Measurements from ENCODE around the gene HAL. TPM values are rescaled to one million over a fixed set of nuclear protein-coding genes. Genes with fewer than 3 reads are reported as not detected.

The HAL gene
- total and polyA plus RNA-seq, 2 of the 13 experiments (the other 11 are each of a cell fraction or from before 2014, with no cell fraction given) = 0.89 to 37.8 TPM

- no peak for TF ChIP-seq CEBPB (IDR thresholded peaks at IDR 0.05; ENCODE audit: borderline replicate concordance, low read depth, low read length)
- no peak for TF ChIP-seq ZNF318 (CRISPR knock-in tag; IDR thresholded peaks at IDR 0.05)
- TF ChIP-seq ZNF597 (CRISPR knock-in tag; IDR thresholded peaks at IDR 0.05) = no peak
- no peak for TF ChIP-seq ZNF543 (CRISPR knock-in tag; IDR thresholded peaks at IDR 0.05)
- no peak for TF ChIP-seq MAFK (conservative IDR thresholded peaks at IDR 0.05 in 1 of 2, IDR thresholded peaks at IDR 0.05 in 1 of 2; ENCODE audit: low read length in 2 of 2)
- 0 out of 2 replicates have a peak, but pooled peaks have one; percentile 34 for TF ChIP-seq SSRP1 (CRISPR knock-in tag; IDR thresholded peaks at IDR 0.05)
- TF ChIP-seq ZNF7 (CRISPR knock-in tag; IDR thresholded peaks at IDR 0.05) = no peak
- TF ChIP-seq CENPX (CRISPR knock-in tag; IDR thresholded peaks at IDR 0.05) = no peak
- peak; percentile 76; the same call in 1 of the 2 replicates for TF ChIP-seq ZNF747 (CRISPR knock-in tag; IDR thresholded peaks at IDR 0.05; ENCODE audit: borderline replicate concordance)
- TF ChIP-seq ZNF781 (CRISPR knock-in tag; IDR thresholded peaks at IDR 0.05; ENCODE audit: borderline replicate concordance, not compliant biosample characterization) = peak; percentile 62
- no peak for TF ChIP-seq NFRKB (IDR thresholded peaks at IDR 0.05)
- peak; percentile 78; the same call in 1 of the 2 replicates for TF ChIP-seq ZBTB39 (CRISPR knock-in tag; IDR thresholded peaks at IDR 0.05)
- no peak for TF ChIP-seq ZNF18 (CRISPR knock-in tag; IDR thresholded peaks at IDR 0.05; ENCODE audit: insufficient replicate concordance)
- no peak for TF ChIP-seq DNMT1 (CRISPR knock-in tag; IDR thresholded peaks at IDR 0.05)
These were observed 39.4 kb upstream of the HAL start, which contains the start of gene LTA4H (continued) for GRCh38 chr12:96035283-96036236.
